HG03135 (cell line): ENCODE measurements around the gene DPT.

Experiments used
- ATAC-seq: cut with Tn5 transposase; IDR thresholded peaks from one replicate; pipeline ENCODE4 v1.9.1; 2021; ENCODE audit warnings: mild to moderate bottlenecking, moderate library complexity; ENCODE audit not compliant: unreplicated experiment

The DPT gene

GRCh38 chr1:168706391-168706992, 22.5 kb downstream of the DPT start:
- no peak for ATAC-seq

- ATAC-seq: no peak
Measured at GRCh38 chr1:168700575-168701268, 28.3 kb downstream of the DPT start.

DNA sequence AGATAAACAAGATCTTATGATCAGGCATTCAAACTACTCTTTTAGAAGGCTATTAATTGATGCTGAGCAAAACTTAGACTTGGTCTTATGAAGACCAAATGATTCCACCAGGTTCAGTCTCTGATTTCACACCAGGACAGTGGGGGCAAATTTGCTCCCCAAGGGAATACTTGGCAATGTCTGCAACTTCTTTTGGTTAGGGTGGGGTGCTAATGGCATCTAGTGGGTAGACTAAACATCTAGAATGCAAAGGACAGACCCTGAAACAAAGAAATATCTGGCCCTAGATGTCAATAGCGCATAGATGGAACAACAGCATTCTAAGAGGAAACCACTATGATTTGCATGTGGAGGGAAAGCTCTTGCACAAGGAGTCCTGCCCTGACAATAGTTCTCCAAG, 30.6 kb downstream of the DPT start:
- ATAC-seq: no peak

GRCh38 chr1:168697356-168698126, 31.5 kb downstream of the DPT start:
- no peak for ATAC-seq

DNA sequence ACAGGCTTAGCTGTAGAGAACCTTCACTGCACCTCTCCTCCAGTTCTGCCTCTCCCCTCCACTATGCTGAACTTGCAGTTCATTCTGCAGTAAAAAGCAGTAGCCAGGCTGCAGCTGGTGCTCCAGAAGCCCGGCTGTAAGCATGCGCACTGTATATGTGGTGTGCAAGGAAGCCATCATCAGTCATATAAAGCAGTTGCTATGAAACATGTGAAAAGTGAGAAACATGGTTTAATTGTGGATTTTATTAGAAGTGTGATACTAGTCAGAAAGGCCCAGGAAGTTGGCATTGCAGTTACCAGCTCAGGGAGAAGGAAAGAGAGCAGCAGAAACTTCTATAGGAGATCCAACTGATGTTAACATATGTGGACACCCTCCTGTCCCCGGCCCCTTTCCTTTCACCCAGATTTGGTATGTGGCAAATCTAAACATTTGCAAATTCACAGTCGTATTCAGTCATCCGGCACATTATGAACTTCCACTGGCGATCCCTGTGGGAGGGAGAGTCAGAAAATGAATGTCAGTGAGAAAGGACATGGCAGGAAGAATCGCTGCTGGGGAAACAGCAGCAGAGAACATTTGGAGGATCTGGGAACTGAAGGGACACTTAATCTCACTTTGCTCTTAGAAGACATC, 32.8 kb downstream of the DPT start:
- no peak for ATAC-seq

GRCh38 chr1:168693872-168694238, 35.2 kb downstream of the DPT start:
- no peak for ATAC-seq

DNA sequence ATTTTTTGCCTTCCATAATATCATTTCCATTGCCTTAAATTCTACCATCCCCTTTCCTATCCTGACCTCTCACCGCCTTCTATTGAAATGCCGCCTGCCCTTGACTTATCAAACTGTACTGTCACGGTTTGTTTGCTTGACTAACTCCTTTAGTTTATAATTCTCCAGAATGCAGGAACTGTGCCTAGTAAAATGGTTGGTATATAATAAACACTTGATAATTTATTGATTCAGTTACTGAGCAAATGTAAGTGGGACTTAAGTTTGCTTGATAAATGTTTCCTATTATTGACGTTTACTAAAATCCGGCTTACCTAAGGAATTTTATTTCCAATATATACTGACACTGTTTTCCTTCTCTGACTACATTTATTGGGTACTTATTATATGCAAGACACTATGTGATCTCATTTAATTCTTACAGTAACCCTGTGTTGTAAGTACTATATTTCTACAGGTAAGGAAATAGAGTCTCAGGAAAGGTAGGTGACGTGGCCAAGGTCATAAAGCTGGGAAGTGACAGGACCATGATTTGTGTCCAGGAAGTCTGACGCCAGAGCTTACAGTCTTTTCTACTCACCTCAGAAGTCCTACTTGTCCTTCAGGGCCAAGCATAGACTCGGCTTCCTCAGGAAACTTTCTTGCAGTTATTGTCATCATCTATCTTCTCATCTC, 35.7 kb downstream of the DPT start:
- no peak for ATAC-seq

GRCh38 chr1:168692472-168692871, 36.5 kb downstream of the DPT start:
- ATAC-seq: no peak

DNA sequence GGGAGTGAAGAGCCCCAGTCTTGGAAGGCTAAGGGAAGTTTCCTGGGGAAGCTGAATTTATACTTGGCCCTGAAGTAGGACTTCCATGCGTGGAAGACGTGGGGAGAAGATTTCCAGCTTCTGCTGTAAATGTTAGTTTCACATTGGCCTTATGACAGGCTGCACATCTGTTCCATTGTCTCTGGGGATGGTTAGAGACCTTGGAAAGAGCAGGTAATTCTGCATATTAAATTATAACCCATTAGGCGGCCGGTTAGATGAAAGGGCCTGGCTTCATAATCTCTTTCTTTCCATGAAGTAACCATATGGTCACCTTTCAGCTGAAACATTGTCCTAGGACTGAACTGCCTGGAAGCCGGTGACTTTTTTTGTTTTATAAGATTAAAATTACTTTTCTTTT, 37.5 kb downstream of the DPT start:
- no peak for ATAC-seq

- ATAC-seq: no peak
Measured at GRCh38 chr1:168689726-168690602, 39.0 kb downstream of the DPT start.

DNA sequence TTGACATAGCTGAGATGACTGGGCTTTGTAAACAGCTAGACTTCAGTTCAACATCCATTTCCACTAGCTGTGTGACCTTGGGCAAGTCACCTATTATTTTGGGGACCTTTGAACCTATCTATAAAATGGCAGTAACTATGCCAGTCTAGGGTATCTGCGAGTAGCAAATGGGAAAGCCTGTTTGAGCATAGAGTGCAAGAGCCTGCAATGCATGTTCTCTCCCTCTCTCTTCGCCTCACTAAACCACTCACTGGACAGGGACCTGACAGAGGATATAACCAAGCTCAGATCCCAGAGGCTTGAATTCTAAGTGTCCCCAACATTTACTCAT, 39.7 kb downstream of the DPT start:
- no peak for ATAC-seq

DNA sequence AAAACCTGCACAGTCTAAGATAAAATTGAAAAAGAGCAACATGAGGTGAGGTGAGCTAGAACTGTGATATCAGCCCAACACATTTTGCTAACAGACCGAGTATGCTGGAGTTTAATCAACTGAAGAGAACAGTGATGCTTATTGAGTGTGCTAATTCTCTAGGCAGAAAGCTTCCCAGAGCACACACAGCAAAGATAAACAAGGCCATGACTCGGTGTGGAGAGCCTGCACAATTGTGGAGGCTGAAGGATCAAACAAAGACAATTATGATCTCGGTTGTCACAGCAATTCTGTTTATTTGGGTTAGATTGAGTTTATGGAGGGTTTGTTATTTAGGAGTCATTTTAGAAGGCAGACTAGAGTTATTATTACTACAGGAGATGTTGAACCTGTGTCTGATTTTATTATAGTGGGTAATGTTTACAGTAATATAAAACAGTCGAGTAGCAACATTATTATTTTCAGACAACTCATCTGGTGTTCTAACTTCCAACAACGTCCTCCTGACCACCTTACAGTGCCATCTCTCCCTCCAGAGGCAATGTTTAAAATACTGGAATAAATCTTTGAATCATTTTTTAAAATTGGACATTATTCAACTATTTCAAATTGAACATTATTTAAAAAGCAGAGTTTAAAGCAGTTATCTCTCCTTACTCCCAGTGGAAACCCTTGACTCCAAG, 40.2 kb downstream of the DPT start:
- ATAC-seq: no peak

- ATAC-seq: no peak
Measured at GRCh38 chr1:168687816-168688215, 41.2 kb downstream of the DPT start.

GRCh38 chr1:168686666-168687065, 42.3 kb downstream of the DPT start:
- ATAC-seq: no peak

DNA sequence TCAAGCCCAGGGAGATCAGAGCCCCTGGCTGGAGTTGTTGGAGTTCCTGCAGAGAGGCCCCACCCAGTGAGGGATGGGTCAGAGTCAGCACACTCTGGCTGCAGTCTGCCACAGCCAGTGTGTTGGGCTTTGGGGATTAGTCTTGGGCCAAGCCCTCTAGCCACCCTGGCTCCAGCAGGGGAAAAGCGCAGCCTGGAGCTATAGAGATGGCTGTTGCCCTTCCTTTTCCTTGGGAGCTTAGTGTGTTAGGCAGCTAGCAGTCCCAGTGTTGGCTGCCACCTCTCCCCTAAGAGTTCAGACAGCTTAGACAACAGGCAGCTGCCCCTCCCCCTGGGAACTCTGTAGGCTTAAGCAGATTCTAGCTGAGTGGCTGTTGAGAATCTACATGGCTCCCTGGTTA, 45.1 kb downstream of the DPT start:
- ATAC-seq: no peak

GRCh38 chr1:168676861-168677260, 52.1 kb downstream of the DPT start:
- ATAC-seq: no peak

DNA sequence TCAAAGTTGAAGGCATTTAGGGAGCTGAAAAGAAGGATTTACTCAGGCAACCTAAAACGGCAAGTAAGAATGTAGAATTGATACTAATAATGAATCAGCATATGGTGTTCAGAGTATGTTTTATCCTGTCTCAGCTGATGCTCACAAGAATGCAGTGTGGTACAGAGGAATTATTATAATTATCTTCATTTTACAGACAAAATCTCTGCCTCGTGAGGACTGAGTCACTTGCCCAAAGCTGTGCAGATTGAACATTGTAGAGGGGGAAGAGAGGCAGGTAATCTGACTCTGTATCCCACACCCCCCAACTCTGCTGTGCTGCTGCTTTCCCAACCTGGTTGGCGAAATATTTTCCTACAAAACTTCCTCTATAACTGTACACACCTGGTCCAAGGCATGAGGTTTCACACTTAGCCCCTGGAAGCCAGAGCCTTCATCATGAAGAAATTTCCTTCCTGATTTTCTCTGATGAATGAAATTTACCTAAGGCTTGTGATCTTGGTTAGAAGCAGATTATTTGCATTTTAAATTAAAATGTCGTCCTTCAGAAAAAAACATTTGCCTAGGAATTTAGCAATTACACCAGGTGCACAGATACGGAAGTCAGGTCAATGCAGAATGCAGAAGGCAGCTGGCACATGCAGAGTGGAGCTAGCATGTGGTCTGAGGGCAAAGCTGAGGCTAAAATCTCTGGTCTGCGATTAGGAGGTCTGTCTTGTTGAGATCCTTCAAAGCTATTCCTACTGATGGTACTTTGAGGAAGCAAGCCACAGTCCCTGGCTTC, 52.8 kb downstream of the DPT start:
- ATAC-seq: no peak

DNA sequence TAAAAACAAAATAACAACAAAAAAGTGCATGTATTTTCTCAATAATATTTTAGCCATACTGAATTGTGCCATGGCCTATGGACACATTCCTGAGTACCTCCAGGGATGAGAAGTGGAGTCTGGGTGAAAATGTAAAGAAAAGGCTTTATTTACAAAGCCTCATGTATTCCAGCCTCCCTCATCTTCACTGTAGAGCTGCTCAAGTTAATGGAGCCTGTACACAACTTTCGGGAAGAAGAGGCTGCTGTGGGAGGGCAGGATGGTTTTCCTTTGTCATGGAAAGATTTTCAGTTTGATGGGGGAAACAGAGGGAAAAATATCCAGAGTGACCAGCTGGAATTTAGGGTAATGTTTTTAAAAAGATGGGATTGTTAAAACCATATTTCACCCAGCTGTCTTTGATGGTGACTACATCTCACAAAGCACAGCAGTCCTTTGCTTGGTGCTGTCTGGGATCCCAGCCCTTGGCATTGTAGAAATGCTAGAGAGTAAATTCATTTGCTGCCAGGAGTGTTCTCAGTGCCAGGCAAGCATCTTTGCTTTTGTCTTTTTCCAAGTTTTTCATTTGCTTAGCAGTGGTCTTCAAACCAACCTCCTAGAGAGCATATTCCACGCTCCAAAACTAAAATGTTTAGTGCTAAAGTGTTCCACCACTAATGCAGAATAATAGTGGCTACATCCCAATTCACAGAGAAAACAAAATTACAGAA, 54.9 kb downstream of the DPT start:
- ATAC-seq: no peak
